Right lobe of liver (tissue), 4 donors: ENCODE results near the gene MYO3B.

Experiments
- CTCF ChIP-seq, 4 donors: fragments of 200-600 bp in 3 of 4; fragments of 450-650 bp in 1 of 4; IDR thresholded peaks; one replicate each; pipeline versions ENCODE4 v1.5.1 to v1.8.0; 2016 to 2022; ENCODE audit warnings: antibody characterized with exemption in 4 of 4, mild to moderate bottlenecking in 2 of 4
- POLR2A ChIP-seq: fragments of 450-650 bp; IDR thresholded peaks from one replicate; pipeline ENCODE4 v1.6.1; 2017; ENCODE audit warnings: antibody characterized with exemption, mild to moderate bottlenecking
- donor health status: DM: no; HTN: no; CAD: no.
- donor health status: DM: no; HTN: no; CAD: no.
- donor health status: DM: no; HTN: yes; CAD: no.

GRCh38 chr2:170509452-170510193 lies 331.7 kb downstream of the MYO3B start:
- TF ChIP-seq CTCF (IDR thresholded peaks at IDR 0.05) (no peak), POLR2A (no peak)
